HepG2 (cell line): ENCODE measurements around the gene C1QB. TPM values are rescaled to one million over a fixed set of nuclear protein-coding genes. Genes with fewer than 3 reads are reported as not detected.

ENCODE experiments used
- ATAC-seq: fragments of 200-7000 bp; cut with Tn5 transposase; 3 replicates; pipeline ENCODE4 v1.9.1; 2020; ENCODE audit warnings: mild to moderate bottlenecking, moderate library complexity
- BruUV-seq: library from RNA; stranded (reverse); fragments of 400-500 nt; replicated peaks from 2 replicates; lab custom pipeline; 2021; lab: Mats Ljungman, UMichigan
- CTCF ChIA-PET: fragments of 300-600 bp; formaldehyde crosslinking; extraction: SDS; loops from one replicate; lab custom pipeline; 2021; ENCODE audit warnings: low total read pairs, inconsistent platforms, low intra/inter-chr PET ratio; lab: Yijun Ruan, JAX
- POLR2A ChIA-PET: fragments of 350-600 bp; sonication (Branson Sonifier 250); formaldehyde crosslinking; loops from one replicate; lab custom pipeline; 2020; ENCODE audit warnings: antibody characterized with exemption, inconsistent platforms; lab: Yijun Ruan, JAX
- DNase-seq: peaks from one replicate; pipeline ENCODE4 v3.0.0-alpha.2; 2015; ENCODE audit warnings: low spot score
- FAIRE-seq: peaks from 3 replicates; lab custom pipeline; 2011; peaks lifted over from hg19 to GRCh38; lab: Jason Lieb, UNC
- H2AFZ ChIP-seq: one replicate; pipeline ENCODE4 v1.6.1; 2011; ENCODE audit warnings: low read length, inconsistent platforms
- H3K27ac ChIP-seq: fragments of 300-600 bp; 3 replicates; pipeline ENCODE4 v1.8.0; 2011; ENCODE audit warnings: mixed run types, mild to moderate bottlenecking, mixed read lengths, low read length, inconsistent platforms; ENCODE audit not compliant: insufficient read depth; ENCODE audit errors: extremely low read length
- H3K27me3 ChIP-seq, 2 experiments: fragments of 200-600 bp in 1 of 2; 2 replicates in 1 of 2; 3 replicates in 1 of 2; pipeline versions ENCODE4 v1.6.0 to v1.8.0; 2011; ENCODE audit warnings: low read length in 2 of 2, mild to moderate bottlenecking in 2 of 2, moderate library complexity in 2 of 2, inconsistent platforms in 1 of 2; ENCODE audit not compliant: insufficient read depth in 2 of 2, control insufficient read depth in 1 of 2
- H3K36me3 ChIP-seq, 2 experiments: fragments of 200-600 bp in 1 of 2; replicated peaks in 1 of 2; 2 replicates in 1 of 2; 3 replicates in 1 of 2; pipeline versions ENCODE4 v1.5.1 to v1.8.0; 2011; ENCODE audit warnings: low read length in 2 of 2, inconsistent platforms in 1 of 2; ENCODE audit not compliant: insufficient read depth in 2 of 2, control insufficient read depth in 1 of 2
- H3K4me1 ChIP-seq: 2 replicates; pipeline ENCODE4 v1.5.1; 2012; ENCODE audit warnings: low read length, inconsistent platforms; ENCODE audit not compliant: insufficient read depth
- H3K4me2 ChIP-seq: 2 replicates; pipeline ENCODE4 v1.6.0; 2011; ENCODE audit warnings: low read depth, low read length, inconsistent platforms
- H3K4me3 ChIP-seq, 3 experiments: fragments of 200-600 bp in 1 of 3; sonication (generic), shearing (Covaris generic) in 1 of 3; replicated peaks in 1 of 3; 2 replicates each; pipeline ENCODE4 v1.5.1; 2011 to 2016; ENCODE audit warnings: low read length in 3 of 3, inconsistent platforms in 2 of 3, low read depth in 2 of 3, mild to moderate bottlenecking in 2 of 3, control low read depth in 1 of 3, mixed read lengths in 1 of 3; ENCODE audit not compliant: insufficient read depth in 1 of 3
- H3K79me2 ChIP-seq: one replicate; pipeline ENCODE4 v1.6.1; 2011; ENCODE audit warnings: low read length, inconsistent platforms; ENCODE audit not compliant: insufficient read depth
- H3K9ac ChIP-seq: 2 replicates; pipeline ENCODE4 v1.6.0; 2011; ENCODE audit warnings: mild to moderate bottlenecking, low read depth, low read length, inconsistent platforms; ENCODE audit not compliant: insufficient read depth
- H3K9me3 ChIP-seq: 2 replicates; pipeline ENCODE4 v1.5.1; 2012; ENCODE audit warnings: mild to moderate bottlenecking, low read length
- H4K20me1 ChIP-seq: 2 replicates; pipeline ENCODE4 v1.6.0; 2011; ENCODE audit warnings: inconsistent platforms, mild to moderate bottlenecking, low read length, moderate library complexity; ENCODE audit not compliant: insufficient read depth
- BHLHE40 ChIP-seq: IDR thresholded peaks from 2 replicates; pipeline ENCODE4 v1.6.1; 2011; ENCODE audit warnings: low read length, improper control_type of control experiment
- CCDC6 ChIP-seq: sonication (generic); formaldehyde crosslinking; IDR thresholded peaks from 2 replicates; pipeline ENCODE4 v1.8.1; 2022; ENCODE audit warnings: mild to moderate bottlenecking, missing genetic modification reagents, moderate library complexity
- CTCF ChIP-seq: sonication (generic); formaldehyde crosslinking; IDR thresholded peaks from 2 replicates; pipeline ENCODE4 v1.5.0; 2020; ENCODE audit warnings: mild to moderate bottlenecking, missing genetic modification reagents, moderate library complexity
- ESRRA ChIP-seq: sonication (generic); formaldehyde crosslinking; IDR thresholded peaks from 2 replicates; pipeline ENCODE4 v1.5.1; 2020; ENCODE audit warnings: mild to moderate bottlenecking, low read depth, missing genetic modification reagents
- FOXM1 ChIP-seq: sonication (generic); formaldehyde crosslinking; IDR thresholded peaks from 2 replicates; pipeline ENCODE4 v1.5.0; 2020; ENCODE audit warnings: missing genetic modification reagents
- MBD4 ChIP-seq: IDR thresholded peaks from 2 replicates; pipeline ENCODE4 v1.6.1; 2012; ENCODE audit warnings: low read length, inconsistent platforms, borderline replicate concordance
- PRDM10 ChIP-seq: sonication (generic); formaldehyde crosslinking; IDR thresholded peaks from 2 replicates; pipeline ENCODE4 v1.4.0; 2020; ENCODE audit warnings: low read depth, missing genetic modification reagents
- ZKSCAN8 ChIP-seq: IDR thresholded peaks from 2 replicates; pipeline ENCODE4 v1.6.1; 2016; ENCODE audit warnings: borderline replicate concordance, missing genetic modification reagents, missing compliant biosample characterization
- WGBS: methylation state at CpG from one replicate; pipeline ENCODE4 v1.1.6; 2017; ENCODE audit warnings: low lambda C conversion rate; 5-methylcytosine and 5-hydroxymethylcytosine counted together
- in situ Hi-C: cut with HindIII; loops from 2 replicates; pipeline ENCODE4 v1.10.0; 2017; ENCODE audit warnings: low pct_unique_long_range_greater_than_20kb; ENCODE audit not compliant: extremely low pct_ligation_motif_present
- intact Hi-C: fragments of 100-400 bp; cut with micrococcal nuclease; formaldehyde crosslinking; loops from one replicate; pipeline ENCODE4 v1.10.0; 2022; ENCODE audit not compliant: unreplicated experiment
- polyA plus RNA-seq, 8 experiments: library from polyadenylated mRNA; depleted of rRNA in 3 of 8; stranded (reverse) in 7 of 8; unstranded in 1 of 8; fragments of >200 nt; fragmentation: Illumina TruSeq in 4 of 8; extraction: Trizol in 4 of 8; gene quantifications; 2 replicates each; pipeline versions ENCODE4 v1.2.1 to v1.2.3, GENCODE V29; 2011 to 2016; ENCODE audit warnings: low read depth in 4 of 8, missing spikeins in 1 of 8, mixed read lengths in 1 of 8; ENCODE audit not compliant: insufficient read depth in 1 of 8
- total RNA-seq, 5 experiments: library from RNA; depleted of rRNA; stranded (reverse); fragments of >200 nt; fragmentation: Illumina TruSeq; extraction: Trizol; gene quantifications; 2 replicates each; pipeline ENCODE4 v1.2.3, GENCODE V29; 2016; ENCODE audit warnings: low read depth in 1 of 5

Gene C1QB
- total and polyA plus RNA-seq, 2 of the 13 experiments (the other 11 are each of a cell fraction or from before 2014, with no cell fraction given) = not detected

- FAIRE-seq (no peak), DNase-seq (no peak), ATAC-seq (peak; percentile 24; the same call in 1 of the 3 replicates)
- BruUV-seq = no TSS peak
- no peak overlapping the region for H2AFZ ChIP-seq
- TF ChIP-seq FOXM1 (CRISPR knock-in tag) (no peak), CTCF (peak; percentile 17; the same call in 1 of the 2 replicates), ZKSCAN8 (CRISPR knock-in tag) (no peak)
- no peaks in the 10 kb centered on the region for H3K36me3 ChIP-seq
- H3K79me2 ChIP-seq = no peaks in the 10 kb centered on the region
- WGBS = 27% methylated on average over 3 of the region's 3 CpGs
- H4K20me1 ChIP-seq = no peaks in the 10 kb centered on the region
- ChIA-PET POLR2A (no interaction called here), CTCF (no interaction called here)
- peaks cover 11 to 37% of the 10 kb centered on the region in 2 experiments for H3K27me3 ChIP-seq
- no peaks in the 10 kb centered on the region for H3K9me3 ChIP-seq
- intact Hi-C loops (loop anchor here (1.0 kb wide), 1 partner anchor 221 kb away; no protein-coding TSS in a partner anchor), in situ Hi-C loops (loop anchor here (25.0 kb wide), 1 partner anchor 178 kb away; no protein-coding TSS in a partner anchor)
- H3K4me3 ChIP-seq = no peak overlapping the region
- H3K9ac ChIP-seq = no peak overlapping the region
- H3K4me1 ChIP-seq = no peaks in the 10 kb centered on the region
- H3K4me2 ChIP-seq = no peak overlapping the region
- H3K27ac ChIP-seq = no peak overlapping the region
Observed at GRCh38 chr1:22709227-22709626, 56.2 kb downstream of the C1QB start.

- Histone ChIP-seq H4K20me1 (no peaks in the 10 kb centered on the region), H3K27me3 (peaks cover 11 to 45% of the 10 kb centered on the region in 2 experiments), H3K27ac (no peak overlapping the region), H3K36me3 (no peaks in the 10 kb centered on the region), H3K9me3 (no peaks in the 10 kb centered on the region), H3K4me2 (peak overlapping the region; percentile 47), H3K9ac (no peak overlapping the region), H2AFZ (no peak overlapping the region), H3K4me3 (peak overlapping the region in 2 of 3 experiments; percentile 41 to 48; a peak in 4 of 6 replicates), H3K79me2 (no peaks in the 10 kb centered on the region), H3K4me1 (no peaks in the 10 kb centered on the region)
- in situ Hi-C loops = loop anchor here (25.0 kb wide), 1 partner anchor 177 kb away; no protein-coding TSS in a partner anchor
- FAIRE-seq (no peak), ATAC-seq (peak; percentile 25; the same call in 2 of the 3 replicates), DNase-seq (no peak)
- intact Hi-C loops = loop anchor here (1.0 kb wide), 1 partner anchor 220 kb away; no protein-coding TSS in a partner anchor
- CTCF ChIA-PET = no interaction called here
- no TSS peak for BruUV-seq
- TF ChIP-seq ESRRA (CRISPR knock-in tag) (no peak), CCDC6 (no peak), MBD4 (no peak), PRDM10 (CRISPR knock-in tag) (peak; percentile 95), BHLHE40 (peak; percentile 45; the same call in 1 of the 2 replicates)
- WGBS = 11% methylated on average over 23 of the region's 50 CpGs
- POLR2A ChIA-PET = no interaction called here
Observed at GRCh38 chr1:22709891-22710700, 57.1 kb downstream of the C1QB start.
